ENCODE data around the gene PLXNA2.

Gene PLXNA2

DNA sequence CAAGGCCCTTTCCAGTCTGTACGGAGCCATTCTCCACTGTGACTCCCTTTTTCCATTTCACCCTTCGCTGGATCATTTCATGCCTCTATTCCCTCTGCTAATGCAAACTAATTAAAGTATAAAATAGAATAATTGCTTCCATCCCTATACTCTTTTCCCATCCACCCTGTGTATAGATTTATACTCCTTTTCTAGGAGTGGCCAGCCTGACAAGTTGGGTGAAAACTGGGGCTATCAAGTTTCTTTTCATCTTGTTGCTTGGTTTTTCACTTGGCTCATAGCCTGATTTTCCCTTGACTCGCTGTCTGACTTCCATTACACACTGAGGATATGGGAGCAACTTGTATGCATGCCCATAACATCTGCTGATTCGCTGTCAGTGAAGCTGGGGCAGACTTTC, 107.0 kb downstream of the PLXNA2 start:
- DNase-seq, result no peak

- DNase-seq, result no peak
These were observed 107.6 kb downstream of the PLXNA2 start for GRCh38 chr1:208136459-208137182.

GRCh38 chr1:208135354-208135753, 108.8 kb downstream of the PLXNA2 start:
- no peak for DNase-seq

DNA sequence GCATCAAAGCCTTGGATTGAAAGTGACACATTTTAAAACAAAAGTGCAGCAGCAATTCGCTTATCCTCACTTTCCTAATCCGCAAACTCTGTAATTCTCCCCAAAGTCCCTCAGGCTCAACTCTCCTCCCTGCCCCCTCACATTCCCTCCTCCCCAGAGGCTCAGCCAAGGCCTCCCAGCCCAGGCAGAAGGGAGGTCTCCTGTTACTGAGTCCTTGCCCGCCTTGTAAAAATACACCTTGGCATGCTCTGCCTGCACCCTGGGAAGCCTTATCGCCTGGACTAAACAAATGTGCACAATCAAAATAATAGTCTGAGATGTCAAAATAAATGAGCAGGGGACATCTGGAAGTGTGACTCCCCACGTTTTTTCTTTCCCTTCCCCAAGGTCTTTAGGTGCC, 109.7 kb downstream of the PLXNA2 start:
- DNase-seq, result no peak

DNA sequence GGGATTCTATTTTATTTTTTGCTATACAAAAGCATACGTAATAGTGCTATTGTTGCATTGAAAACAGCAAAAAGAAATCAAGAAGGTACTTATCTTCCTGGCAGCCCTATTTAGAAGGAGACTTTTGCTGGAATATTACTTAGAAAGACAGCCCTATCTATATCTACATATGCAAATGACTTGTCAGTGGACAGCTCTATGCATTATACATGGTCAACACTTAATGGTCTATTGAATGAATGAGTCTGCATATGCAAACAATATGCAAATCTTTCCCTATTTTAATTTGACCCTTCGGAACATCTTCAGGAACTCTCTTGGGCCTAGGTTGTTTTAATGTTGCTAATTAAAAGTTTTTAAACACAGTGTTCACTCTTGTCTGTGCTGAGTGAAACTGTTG, 110.8 kb downstream of the PLXNA2 start:
- DNase-seq, result no peak

GRCh38 chr1:208132287-208132882, 111.8 kb downstream of the PLXNA2 start:
- DNase-seq, result peak; percentile 33

- DNase-seq, result no peak
These were observed 112.4 kb downstream of the PLXNA2 start for GRCh38 chr1:208131621-208132286.

GRCh38 chr1:208129487-208129886, 114.7 kb downstream of the PLXNA2 start:
- no peak for DNase-seq

DNA sequence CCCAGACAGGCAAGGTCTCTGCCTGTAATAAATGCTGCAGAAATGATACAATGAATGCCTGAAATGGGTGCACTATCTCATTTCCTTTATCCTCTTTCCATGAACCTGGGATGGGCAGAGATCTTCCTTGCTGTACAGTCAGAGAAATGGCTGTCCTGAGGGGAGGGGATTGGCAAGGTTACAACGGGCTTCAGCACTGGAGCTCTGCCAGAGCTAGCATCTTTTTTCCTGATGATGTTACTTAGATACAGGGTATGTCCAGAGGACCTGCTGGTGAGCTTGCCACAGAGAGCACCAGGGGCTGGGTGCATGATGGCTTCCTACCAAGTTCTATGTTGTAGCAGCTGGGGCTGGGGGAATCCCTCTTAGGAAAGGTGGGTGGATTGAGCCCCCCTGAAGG, 115.1 kb downstream of the PLXNA2 start:
- no peak for DNase-seq

GRCh38 chr1:208127792-208128529, 116.2 kb downstream of the PLXNA2 start:
- DNase-seq, result no peak

GRCh38 chr1:208127284-208127683, 116.9 kb downstream of the PLXNA2 start:
- DNase-seq, result no peak

DNA sequence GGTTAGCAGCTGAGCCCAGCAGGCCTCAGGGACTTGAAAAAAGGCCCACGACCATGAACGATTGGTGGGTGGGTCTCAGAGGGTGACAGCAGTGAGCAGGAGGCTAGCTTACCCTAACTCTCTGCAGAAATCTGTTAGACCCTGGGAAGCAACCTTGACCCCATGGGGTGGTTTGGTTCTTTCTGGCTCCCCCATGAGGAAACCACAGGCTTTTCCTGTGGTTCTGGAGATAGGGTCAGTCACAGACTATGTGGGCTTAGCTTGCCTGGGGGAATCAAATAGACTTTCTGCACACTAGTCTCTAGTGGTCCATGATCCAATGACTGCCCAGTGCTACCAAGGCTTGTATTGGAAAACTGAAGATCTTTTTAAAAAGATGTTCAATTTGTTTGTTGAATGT, 118.1 kb downstream of the PLXNA2 start:
- no peak for DNase-seq

DNA sequence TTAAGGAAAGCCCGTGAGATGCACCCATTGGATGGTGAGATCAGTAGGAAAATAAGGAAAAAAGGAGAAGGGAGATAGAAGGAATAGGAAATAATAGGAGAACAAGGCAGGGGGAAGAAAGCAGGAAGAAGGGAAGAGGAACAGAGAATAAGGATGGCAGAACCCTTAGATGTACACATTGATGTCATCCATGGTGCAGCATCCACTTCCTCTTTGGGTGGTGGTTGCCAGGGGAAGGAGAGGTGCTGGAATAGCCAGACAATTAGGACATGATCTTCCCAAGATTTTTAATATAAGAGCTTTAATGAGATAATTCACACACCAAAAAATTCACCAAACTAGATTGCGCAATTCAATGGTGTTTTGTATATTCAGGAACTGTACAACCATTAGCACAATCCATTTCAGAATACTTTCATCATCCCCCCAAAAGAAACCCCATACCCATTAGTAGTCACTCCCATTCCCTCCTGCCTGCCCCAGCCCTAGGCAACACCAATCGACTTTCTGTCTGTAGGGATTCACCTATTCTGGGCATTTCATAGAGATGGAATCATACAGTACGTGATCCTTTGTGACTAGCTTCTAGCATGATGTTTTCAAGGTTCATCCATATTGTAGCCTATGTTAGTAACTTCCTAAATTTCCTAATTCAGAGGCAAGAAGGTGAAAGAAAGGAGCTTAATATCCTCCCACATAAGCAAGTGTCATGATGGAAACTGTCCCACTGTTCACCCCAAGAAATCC, 121.4 kb downstream of the PLXNA2 start:
- no peak for DNase-seq

DNA sequence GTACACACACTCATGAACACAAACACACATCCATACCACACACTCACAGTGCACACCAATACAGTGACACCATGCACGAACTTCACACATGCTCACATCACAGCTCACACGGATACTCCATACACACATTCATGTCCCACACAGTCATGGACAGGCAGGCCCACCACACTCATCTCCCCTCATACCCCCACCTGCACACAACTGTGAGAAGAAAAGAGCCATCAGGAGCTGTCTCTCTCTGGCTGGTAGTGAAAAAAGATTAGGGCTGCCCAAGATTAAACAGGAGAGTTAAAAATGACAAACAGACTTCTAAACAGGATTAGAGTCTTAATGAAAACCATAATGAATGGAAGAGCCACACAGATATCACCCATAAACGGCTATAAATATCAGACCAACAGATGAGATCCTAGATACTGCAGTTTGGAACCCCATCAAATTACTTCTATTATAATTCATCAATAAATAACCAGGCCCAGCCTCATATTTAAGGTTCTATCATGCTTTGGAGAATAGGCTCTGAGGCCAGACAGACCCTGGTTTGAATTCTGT, 122.3 kb downstream of the PLXNA2 start:
- DNase-seq, result no peak

- DNase-seq, result no peak
These were observed 123.8 kb downstream of the PLXNA2 start for GRCh38 chr1:208120431-208120790.

DNA sequence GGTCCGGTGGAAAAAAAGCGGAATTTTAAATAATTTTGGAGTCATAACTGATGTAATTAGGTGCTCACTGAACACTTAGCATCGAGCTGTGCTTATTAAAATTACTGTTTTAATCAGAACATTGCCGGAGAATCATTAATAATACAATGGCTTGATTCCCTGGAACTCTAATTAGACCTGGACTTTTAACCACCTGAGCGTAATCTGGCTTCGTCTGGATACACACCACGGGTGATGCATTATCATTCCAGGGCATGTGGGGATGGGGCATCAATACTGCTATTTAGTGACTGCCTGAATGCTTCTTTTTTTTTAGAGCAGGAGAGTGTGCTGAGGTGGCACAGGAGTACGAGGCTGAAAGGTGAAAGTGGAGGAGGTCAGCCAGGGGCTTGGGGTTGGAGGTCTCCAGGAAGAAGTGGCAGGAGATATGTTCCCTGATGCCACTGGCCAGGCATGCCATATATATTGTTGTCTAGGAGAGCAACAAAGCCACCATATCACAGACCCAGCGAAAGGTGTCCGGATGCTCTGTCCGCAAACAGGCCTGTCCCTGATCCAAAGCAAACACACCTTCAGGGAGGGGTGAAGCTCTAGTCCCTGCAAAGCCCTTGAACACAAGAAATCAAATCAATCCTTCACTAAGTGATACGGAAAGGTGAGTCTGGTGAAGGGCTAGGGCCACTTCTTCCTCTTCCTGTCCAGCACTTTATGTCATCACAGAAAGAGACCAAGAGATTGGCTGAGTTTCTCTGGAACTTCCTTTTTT, 125.2 kb downstream of the PLXNA2 start:
- DNase-seq, result no peak

DNA sequence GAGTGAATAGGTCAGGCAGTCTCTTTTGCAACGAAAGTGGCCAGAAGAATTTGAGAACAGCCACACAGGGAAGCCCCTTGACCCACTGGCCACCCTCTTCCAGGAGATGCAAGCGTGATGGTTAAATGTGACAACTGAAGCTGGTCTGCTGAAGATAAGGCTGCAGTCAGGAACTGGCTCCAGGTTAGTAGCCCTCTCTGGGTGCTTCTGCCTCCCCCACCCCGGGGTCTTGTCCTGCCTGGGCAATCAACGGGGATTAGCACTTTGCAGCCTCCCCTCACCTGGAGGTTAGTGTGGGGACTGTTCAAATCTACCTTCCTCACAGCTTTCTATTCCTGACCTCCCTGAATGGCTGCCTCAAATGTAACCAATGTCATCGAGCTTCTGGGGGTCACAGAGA, 125.9 kb downstream of the PLXNA2 start:
- DNase-seq, result no peak

DNA sequence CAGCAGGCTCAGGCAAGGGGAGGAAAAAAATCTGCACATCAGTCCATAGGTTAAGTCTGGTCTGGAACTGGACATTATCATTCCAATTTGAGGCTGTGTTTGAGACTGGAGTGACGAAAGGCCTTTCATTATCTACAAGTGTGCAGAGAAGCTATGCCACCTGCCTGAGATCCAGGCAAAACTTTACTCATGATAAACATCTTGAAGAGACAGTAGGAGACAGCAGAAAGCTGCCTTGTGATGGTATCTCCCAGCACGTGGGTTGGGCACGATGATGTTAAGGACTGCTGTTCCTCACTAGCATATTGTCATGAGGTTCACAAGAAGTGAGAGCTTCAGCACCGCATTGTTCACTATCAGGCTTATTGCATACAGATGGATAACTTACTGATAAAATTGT, 126.4 kb downstream of the PLXNA2 start:
- DNase-seq, result no peak

GRCh38 chr1:208117409-208117808, 126.8 kb downstream of the PLXNA2 start:
- DNase-seq, result no peak

DNA sequence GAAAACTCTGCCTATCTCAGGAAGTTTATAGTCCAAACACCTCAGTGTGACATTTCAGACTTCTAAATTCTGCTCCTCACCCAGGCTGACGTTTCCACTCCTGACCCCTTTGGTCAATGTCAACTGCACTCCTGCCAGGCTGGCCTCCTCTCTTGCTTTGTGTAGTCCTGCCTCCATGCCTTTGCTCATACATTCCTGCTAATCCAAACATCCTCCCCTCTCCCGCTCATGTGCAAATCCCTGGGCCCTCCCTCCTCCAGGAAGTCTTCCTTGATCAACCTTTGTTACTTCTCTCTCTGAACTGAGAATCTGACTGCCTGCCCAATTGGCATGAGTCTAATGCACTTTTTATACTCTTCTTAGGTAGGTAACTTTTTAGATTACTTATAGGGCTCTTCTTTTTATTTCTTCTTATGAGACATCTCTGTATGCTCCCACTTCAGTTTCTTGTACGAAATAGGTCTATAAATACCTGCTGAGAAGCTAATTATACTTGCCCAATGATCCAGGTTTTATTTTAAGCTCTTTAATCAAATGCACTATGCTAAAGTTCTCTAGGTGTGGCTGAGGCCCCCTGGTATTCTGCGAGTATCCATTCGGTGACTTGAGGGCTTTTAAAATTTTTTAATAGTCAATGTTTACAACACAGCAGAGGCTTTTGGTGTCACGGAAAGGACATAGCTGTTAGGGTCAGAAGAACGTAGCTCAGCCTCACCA, 128.1 kb downstream of the PLXNA2 start:
- DNase-seq, result no peak

DNA sequence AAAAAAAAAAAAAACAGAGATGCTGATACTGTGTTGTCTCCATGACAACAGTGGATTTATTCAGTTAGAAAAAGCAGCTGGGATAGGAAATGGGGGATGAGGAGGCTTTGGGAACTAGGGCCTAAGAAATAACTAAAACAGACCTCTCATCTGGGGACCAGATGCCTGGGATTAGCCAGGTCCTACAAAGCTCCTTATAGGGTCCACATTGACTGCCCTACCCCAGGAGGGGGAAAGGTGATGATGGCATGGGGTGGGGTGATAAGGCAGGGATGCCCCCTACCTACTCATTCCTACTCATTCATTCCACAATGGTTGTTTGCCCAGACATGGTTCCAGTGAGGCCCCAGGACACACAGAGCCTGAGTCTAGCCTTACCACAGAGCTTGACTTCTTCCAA, 131.2 kb downstream of the PLXNA2 start:
- no peak for DNase-seq
